GM12891 (cell line): ENCODE results near the gene ARL5C.

Experiments
- POLR2A ChIP-seq: IDR thresholded peaks from 2 replicates; pipeline ENCODE4 v1.6.1; 2011; ENCODE audit warnings: low read depth, low read length, control low read depth
- POLR2AphosphoS5 ChIP-seq: IDR thresholded peaks from 2 replicates; pipeline ENCODE4 v1.6.1; 2011; ENCODE audit warnings: low read depth, low read length, control low read depth
- SPI1 ChIP-seq: IDR thresholded peaks from 2 replicates; pipeline ENCODE4 v1.6.1; 2011; ENCODE audit warnings: low read depth, low read length, control low read depth
- TAF1 ChIP-seq: IDR thresholded peaks from 2 replicates; pipeline ENCODE4 v1.6.1; 2011; ENCODE audit warnings: low read depth, low read length, control low read depth

DNA sequence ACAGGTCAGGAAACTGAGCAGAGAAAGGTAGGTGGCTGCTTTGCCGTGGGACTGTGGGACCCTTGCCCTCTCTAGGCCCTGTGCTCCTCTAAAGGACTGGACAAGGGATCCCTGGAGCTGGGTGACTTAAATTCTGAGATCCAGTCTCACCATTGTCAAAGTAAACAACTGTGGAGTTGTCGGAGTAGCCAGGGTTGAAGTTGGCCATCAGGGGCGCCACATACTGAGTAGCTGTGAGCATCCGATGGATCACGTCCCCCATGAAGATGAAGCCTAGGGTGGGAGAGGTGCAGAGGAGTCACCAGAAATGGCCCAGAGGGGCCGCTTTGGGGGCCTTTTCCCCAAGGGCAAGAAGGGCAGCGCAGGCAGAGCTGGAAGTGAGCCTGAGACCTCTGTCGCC lies 58.0 kb downstream of the ARL5C start:
- no peak for TF ChIP-seq POLR2A
- no peak for TF ChIP-seq POLR2AphosphoS5
- TF ChIP-seq SPI1, result no peak
- TF ChIP-seq TAF1, result no peak
